GM12878 (cell line): ENCODE data around the gene ITPR3. TPM values are rescaled to one million over a fixed set of nuclear protein-coding genes. Genes with fewer than 3 reads are reported as not detected.

ENCODE experiments used
- ATAC-seq: fragments of 200-7000 bp; cut with Tn5 transposase; 3 replicates; pipeline ENCODE4 v1.9.1; 2020; ENCODE audit warnings: mild to moderate bottlenecking, moderate library complexity
- BruUV-seq: library from RNA; stranded (reverse); fragments of 400-500 nt; replicated peaks from 2 replicates; lab custom pipeline; 2021; lab: Mats Ljungman, UMichigan
- CTCF ChIA-PET: fragments of 300-600 bp; sonication (Branson Sonifier 250); formaldehyde crosslinking; extraction: SDS; loops from one replicate; lab custom pipeline; 2021; ENCODE audit warnings: inconsistent platforms; lab: Yijun Ruan, JAX
- POLR2A ChIA-PET: fragments of 350-600 bp; formaldehyde crosslinking; extraction: SDS; loops from one replicate; lab custom pipeline; 2021; ENCODE audit warnings: inconsistent platforms; lab: Charles Lee
- RAD21 ChIA-PET: fragments of 300-600 bp; sonication (Branson Sonifier 250); formaldehyde crosslinking; loops from one replicate; lab custom pipeline; 2023; ENCODE audit warnings: antibody characterized with exemption; ENCODE audit not compliant: unreplicated experiment; lab: Charles Lee
- SMC1A ChIA-PET: fragments of 300-600 bp; sonication (Branson Sonifier 250); formaldehyde crosslinking; loops from one replicate; lab custom pipeline; 2023; ENCODE audit not compliant: unreplicated experiment, uncharacterized antibody; lab: Charles Lee
- DNase-seq: peaks from one replicate; pipeline ENCODE4 v3.0.0-alpha.2; 2011; ENCODE audit warnings: low read depth, low spot score
- FAIRE-seq: peaks from 3 replicates; lab custom pipeline; 2011; peaks lifted over from hg19 to GRCh38; lab: Jason Lieb, UNC
- H2AFZ ChIP-seq: 2 replicates; pipeline ENCODE4 v1.6.0; 2011; ENCODE audit warnings: low read depth, low read length, control low read depth; ENCODE audit not compliant: control insufficient read depth
- H3K27ac ChIP-seq: 2 replicates; pipeline ENCODE4 v1.5.1; 2011; ENCODE audit warnings: control low read depth; ENCODE audit not compliant: control insufficient read depth, insufficient read depth
- H3K27me3 ChIP-seq, 2 experiments: replicated peaks in 1 of 2; 2 replicates each; pipeline versions ENCODE4 v1.6.0 to v1.6.1; 2011; ENCODE audit warnings: low read length in 1 of 2; ENCODE audit not compliant: control insufficient read depth in 2 of 2, insufficient read depth in 2 of 2
- H3K36me3 ChIP-seq, 2 experiments: 2 replicates each; pipeline ENCODE4 v1.5.1; 2011; ENCODE audit warnings: low read length in 1 of 2; ENCODE audit not compliant: control insufficient read depth in 2 of 2, insufficient read depth in 2 of 2
- H3K4me1 ChIP-seq: 2 replicates; pipeline ENCODE4 v1.6.1; 2011; ENCODE audit warnings: mild to moderate bottlenecking, low read length, moderate library complexity, mixed read lengths; ENCODE audit not compliant: control insufficient read depth, insufficient read depth
- H3K4me2 ChIP-seq: 2 replicates; pipeline ENCODE4 v1.6.0; 2011; ENCODE audit warnings: control low read depth; ENCODE audit not compliant: control insufficient read depth, insufficient read depth
- H3K4me3 ChIP-seq: fragments of 200-600 bp; sonication (generic); 2 replicates; pipeline ENCODE4 v1.5.1; 2016
- H3K79me2 ChIP-seq: 2 replicates; pipeline ENCODE4 v1.6.0; 2011; ENCODE audit warnings: low read length; ENCODE audit not compliant: control insufficient read depth, insufficient read depth
- H3K9ac ChIP-seq: 2 replicates; pipeline ENCODE4 v1.8.0; 2011; ENCODE audit warnings: low read length, control low read depth, mixed read lengths; ENCODE audit not compliant: control insufficient read depth, insufficient read depth
- H3K9me3 ChIP-seq: replicated peaks from 3 replicates; pipeline ENCODE4 v1.5.1; 2011; ENCODE audit warnings: mild to moderate bottlenecking, low read length; ENCODE audit not compliant: control insufficient read depth, insufficient read depth
- H4K20me1 ChIP-seq: 2 replicates; pipeline ENCODE4 v1.6.0; 2011; ENCODE audit not compliant: control insufficient read depth, insufficient read depth
- E4F1 ChIP-seq: fragments of 450-650 bp; IDR thresholded peaks from 2 replicates; pipeline ENCODE4 v1.6.1; 2018; ENCODE audit warnings: borderline replicate concordance, mild to moderate bottlenecking; ENCODE audit not compliant: partially characterized antibody
- FOXK2 ChIP-seq: fragments of 450-650 bp; IDR thresholded peaks from 2 replicates; pipeline ENCODE4 v1.6.1; 2017; ENCODE audit warnings: mild to moderate bottlenecking, moderate library complexity
- FOXM1 ChIP-seq: IDR thresholded peaks from 2 replicates; pipeline ENCODE4 v1.6.1; 2012; ENCODE audit warnings: low read depth, mild to moderate bottlenecking, inconsistent platforms, low read length, moderate library complexity
- HDGF ChIP-seq: fragments of 450-650 bp; IDR thresholded peaks from 2 replicates; pipeline ENCODE4 v1.6.1; 2016; ENCODE audit warnings: antibody characterized with exemption
- IRF5 ChIP-seq: fragments of 450-650 bp; IDR thresholded peaks from 2 replicates; pipeline ENCODE4 v1.6.1; 2017; ENCODE audit warnings: borderline replicate concordance
- KLF5 ChIP-seq: fragments of 450-650 bp; IDR thresholded peaks from 2 replicates; pipeline ENCODE4 v1.6.1; 2014; ENCODE audit warnings: mild to moderate bottlenecking; ENCODE audit not compliant: partially characterized antibody
- POLR2A ChIP-seq: IDR thresholded peaks from 2 replicates; pipeline ENCODE4 v1.6.1; 2011; ENCODE audit warnings: low read depth, mild to moderate bottlenecking, low read length
- POLR2AphosphoS5 ChIP-seq: IDR thresholded peaks from 2 replicates; pipeline ENCODE4 v1.6.1; 2011; ENCODE audit warnings: mild to moderate bottlenecking, low read length, inconsistent platforms
- RAD21 ChIP-seq: IDR thresholded peaks from 2 replicates; pipeline ENCODE4 v1.6.1; 2011; ENCODE audit warnings: mild to moderate bottlenecking, low read depth, low read length, moderate library complexity; ENCODE audit not compliant: insufficient read depth
- RCOR1 ChIP-seq: conservative IDR thresholded peaks from 2 replicates; pipeline ENCODE4 v1.6.1; 2012; ENCODE audit warnings: low read depth, low read length, improper control_type of control experiment
- SMAD5 ChIP-seq: IDR thresholded peaks from 2 replicates; pipeline ENCODE4 v1.6.1; 2016; ENCODE audit warnings: antibody characterized with exemption, low read depth
- YBX1 ChIP-seq: fragments of 450-650 bp; IDR thresholded peaks from 2 replicates; pipeline ENCODE4 v1.6.1; 2016; ENCODE audit warnings: antibody characterized with exemption
- ZBTB11 ChIP-seq: fragments of 450-650 bp; formaldehyde crosslinking; IDR thresholded peaks from 2 replicates; pipeline ENCODE4 v1.5.0; 2022; ENCODE audit warnings: mild to moderate bottlenecking, missing genetic modification characterization
- ZNF24 ChIP-seq: fragments of 450-650 bp; IDR thresholded peaks from 2 replicates; pipeline ENCODE4 v1.6.1; 2017; ENCODE audit warnings: antibody characterized with exemption, mild to moderate bottlenecking
- WGBS: methylation state at CpG from one replicate; pipeline ENCODE4 v1.1.6; 2016; ENCODE audit warnings: low lambda C conversion rate; ENCODE audit not compliant: insufficient replicate concordance, insufficient coverage; ENCODE audit errors: missing lambda C conversion rate; 5-methylcytosine and 5-hydroxymethylcytosine counted together
- in situ Hi-C: fragments of 300-500 bp; cut with MboI; formaldehyde crosslinking; loops from 9 replicates; pipeline ENCODE4 v1.14.3; 2018; ENCODE audit warnings: mixed read lengths
- intact Hi-C: fragments of 100-400 bp; cut with micrococcal nuclease; formaldehyde crosslinking; loops from one replicate; pipeline ENCODE4 v1.14.2; 2022; ENCODE audit not compliant: unreplicated experiment
- polyA plus RNA-seq, 11 experiments: library from polyadenylated mRNA; depleted of rRNA in 4 of 11; unstranded in 6 of 11; stranded (reverse) in 5 of 11; fragments of >200 nt; fragmentation: Nextera tagmentation in 4 of 11; fragmentation: Illumina TruSeq in 1 of 11; extraction: Ambion mirVana in 4 of 11; extraction: Trizol in 1 of 11; gene quantifications; 1 replicate in 1 of 11; 2 replicates in 10 of 11; pipeline versions ENCODE4 v1.2.1 to v1.2.3, GENCODE V29; 2011 to 2016; ENCODE audit warnings: inconsistent platforms in 2 of 11, missing spikeins in 2 of 11, low read depth in 1 of 11
- total RNA-seq, 4 experiments: library from RNA; depleted of rRNA in 3 of 4; stranded (reverse); fragments of >200 nt in 3 of 4; fragmentation: Illumina TruSeq in 1 of 4; extraction: Trizol in 1 of 4; gene quantifications; 2 replicates each; pipeline versions ENCODE4 v1.2.1 to v1.2.3, GENCODE V29; 2013 to 2021
- TF ChIP-seq, protein P1 (sequence below): fragments of 450-650 bp; IDR thresholded peaks from 2 replicates; pipeline ENCODE4 v1.6.1; 2017; ENCODE audit warnings: mild to moderate bottlenecking, moderate library complexity

ITPR3 gene
- total and polyA plus RNA-seq, 10 of the 15 experiments (the other 5 are each of a cell fraction or from before 2014, with no cell fraction given) = 0.32 to 34.0 (median 11.9) TPM

GRCh38 chr6:33664506-33665057, 43.5 kb downstream of the ITPR3 start:
- Histone ChIP-seq H3K27ac (no peak overlapping the region), H3K36me3 (peaks cover 19 to 29% of the 10 kb centered on the region in 2 experiments), H3K4me1 (no peaks in the 10 kb centered on the region), H3K4me2 (no peak overlapping the region), H3K4me3 (no peak overlapping the region), H3K79me2 (no peaks in the 10 kb centered on the region), H4K20me1 (no peaks in the 10 kb centered on the region), H3K9ac (no peak overlapping the region), H3K27me3 (no peaks in the 10 kb centered on the region), H3K9me3 (no peaks in the 10 kb centered on the region), H2AFZ (no peak overlapping the region)
- ChIA-PET SMC1A (no interaction called here), POLR2A (no interaction called here), RAD21 (no interaction called here), CTCF (no interaction called here)
- no peak for ATAC-seq
- no peak for DNase-seq
- in situ Hi-C loops (no loop called here), intact Hi-C loops (no loop called here)
- BruUV-seq = no TSS peak
- no peak for FAIRE-seq
- WGBS = over 99% methylated on average over 16 of the region's 17 CpGs
- TF ChIP-seq POLR2A = no peak
- TF ChIP-seq KLF5 = no peak
- TF ChIP-seq HDGF = no peak
- TF ChIP-seq RCOR1 = no peak
- TF ChIP-seq FOXM1 = no peak
- TF ChIP-seq, protein P1, sequence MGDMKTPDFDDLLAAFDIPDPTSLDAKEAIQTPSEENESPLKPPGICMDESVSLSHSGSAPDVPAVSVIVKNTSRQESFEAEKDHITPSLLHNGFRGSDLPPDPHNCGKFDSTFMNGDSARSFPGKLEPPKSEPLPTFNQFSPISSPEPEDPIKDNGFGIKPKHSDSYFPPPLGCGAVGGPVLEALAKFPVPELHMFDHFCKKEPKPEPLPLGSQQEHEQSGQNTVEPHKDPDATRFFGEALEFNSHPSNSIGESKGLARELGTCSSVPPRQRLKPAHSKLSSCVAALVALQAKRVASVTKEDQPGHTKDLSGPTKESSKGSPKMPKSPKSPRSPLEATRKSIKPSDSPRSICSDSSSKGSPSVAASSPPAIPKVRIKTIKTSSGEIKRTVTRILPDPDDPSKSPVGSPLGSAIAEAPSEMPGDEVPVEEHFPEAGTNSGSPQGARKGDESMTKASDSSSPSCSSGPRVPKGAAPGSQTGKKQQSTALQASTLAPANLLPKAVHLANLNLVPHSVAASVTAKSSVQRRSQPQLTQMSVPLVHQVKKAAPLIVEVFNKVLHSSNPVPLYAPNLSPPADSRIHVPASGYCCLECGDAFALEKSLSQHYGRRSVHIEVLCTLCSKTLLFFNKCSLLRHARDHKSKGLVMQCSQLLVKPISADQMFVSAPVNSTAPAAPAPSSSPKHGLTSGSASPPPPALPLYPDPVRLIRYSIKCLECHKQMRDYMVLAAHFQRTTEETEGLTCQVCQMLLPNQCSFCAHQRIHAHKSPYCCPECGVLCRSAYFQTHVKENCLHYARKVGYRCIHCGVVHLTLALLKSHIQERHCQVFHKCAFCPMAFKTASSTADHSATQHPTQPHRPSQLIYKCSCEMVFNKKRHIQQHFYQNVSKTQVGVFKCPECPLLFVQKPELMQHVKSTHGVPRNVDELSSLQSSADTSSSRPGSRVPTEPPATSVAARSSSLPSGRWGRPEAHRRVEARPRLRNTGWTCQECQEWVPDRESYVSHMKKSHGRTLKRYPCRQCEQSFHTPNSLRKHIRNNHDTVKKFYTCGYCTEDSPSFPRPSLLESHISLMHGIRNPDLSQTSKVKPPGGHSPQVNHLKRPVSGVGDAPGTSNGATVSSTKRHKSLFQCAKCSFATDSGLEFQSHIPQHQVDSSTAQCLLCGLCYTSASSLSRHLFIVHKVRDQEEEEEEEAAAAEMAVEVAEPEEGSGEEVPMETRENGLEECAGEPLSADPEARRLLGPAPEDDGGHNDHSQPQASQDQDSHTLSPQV = no peak
- TF ChIP-seq YBX1 = no peak
- TF ChIP-seq SMAD5 = no peak
- no peak for TF ChIP-seq RAD21
- TF ChIP-seq E4F1 = no peak
- no peak for TF ChIP-seq FOXK2
- no peak for TF ChIP-seq ZBTB11 (CRISPR knock-in tag)
- no peak for TF ChIP-seq IRF5
- TF ChIP-seq ZNF24 = no peak
- TF ChIP-seq POLR2AphosphoS5 = no peak
